Activated CD4-positive, alpha-beta T cell treated with anti-CD3 and anti-CD28 coated beads for 36 hours (primary cell): Measurements from ENCODE around the gene SMIM3. TPM values are rescaled to one million over a fixed set of nuclear protein-coding genes. Genes with fewer than 3 reads are reported as not detected.

Experiments used
- ATAC-seq: fragments of 200-7000 bp; cut with Tn5 transposase; one replicate; pipeline ENCODE4 v1.10.0; 2021; ENCODE audit warnings: mild to moderate bottlenecking, moderate library complexity
- CTCF ChIA-PET: fragments of 350-600 bp; sonication (Branson Sonifier 250); formaldehyde crosslinking; loops from one replicate; lab custom pipeline; 2021; ENCODE audit warnings: antibody characterized with exemption; lab: Charles Lee
- POLR2A ChIA-PET: fragments of 350-600 bp; sonication (Branson Sonifier 250); formaldehyde crosslinking; loops from one replicate; lab custom pipeline; 2021; ENCODE audit warnings: antibody characterized with exemption, inconsistent platforms; lab: Charles Lee
- DNase-seq: peaks from one replicate; pipeline ENCODE4 v3.0.0-alpha.2; 2020
- H3K27ac Mint-ChIP-seq: one replicate; pipeline ENCODE4 v1.8.0; 2021; ENCODE audit warnings: mixed read lengths
- H3K27me3 Mint-ChIP-seq: one replicate; pipeline ENCODE4 v1.8.0; 2021; ENCODE audit warnings: mixed read lengths
- H3K36me3 Mint-ChIP-seq: one replicate; pipeline ENCODE4 v1.8.0; 2021; ENCODE audit warnings: low read depth, mixed read lengths
- H3K4me1 Mint-ChIP-seq: one replicate; pipeline ENCODE4 v1.8.0; 2021; ENCODE audit warnings: mixed read lengths
- H3K4me3 Mint-ChIP-seq: one replicate; pipeline ENCODE4 v1.8.0; 2021; ENCODE audit warnings: mild to moderate bottlenecking, moderate library complexity, mixed read lengths
- H3K9me3 Mint-ChIP-seq: one replicate; pipeline ENCODE4 v1.8.0; 2021; ENCODE audit warnings: low read depth, mixed read lengths
- intact Hi-C, 2 experiments: fragments of 100-400 bp; cut with DNase I in 1 of 2; cut with micrococcal nuclease in 1 of 2; formaldehyde crosslinking; loops; one replicate each; pipeline versions ENCODE4 v1.14.2 to v1.15.1; 2022 to 2024; cut with DNase I, micrococcal nuclease
- total RNA-seq, 2 experiments: library from RNA; stranded (reverse); gene quantifications; one replicate each; pipeline ENCODE4 v1.2.3, GENCODE V29; 2021

The SMIM3 gene
- total RNA-seq, 2 experiments from 2014 or later, result 16.8 to 16.9 TPM

DNA sequence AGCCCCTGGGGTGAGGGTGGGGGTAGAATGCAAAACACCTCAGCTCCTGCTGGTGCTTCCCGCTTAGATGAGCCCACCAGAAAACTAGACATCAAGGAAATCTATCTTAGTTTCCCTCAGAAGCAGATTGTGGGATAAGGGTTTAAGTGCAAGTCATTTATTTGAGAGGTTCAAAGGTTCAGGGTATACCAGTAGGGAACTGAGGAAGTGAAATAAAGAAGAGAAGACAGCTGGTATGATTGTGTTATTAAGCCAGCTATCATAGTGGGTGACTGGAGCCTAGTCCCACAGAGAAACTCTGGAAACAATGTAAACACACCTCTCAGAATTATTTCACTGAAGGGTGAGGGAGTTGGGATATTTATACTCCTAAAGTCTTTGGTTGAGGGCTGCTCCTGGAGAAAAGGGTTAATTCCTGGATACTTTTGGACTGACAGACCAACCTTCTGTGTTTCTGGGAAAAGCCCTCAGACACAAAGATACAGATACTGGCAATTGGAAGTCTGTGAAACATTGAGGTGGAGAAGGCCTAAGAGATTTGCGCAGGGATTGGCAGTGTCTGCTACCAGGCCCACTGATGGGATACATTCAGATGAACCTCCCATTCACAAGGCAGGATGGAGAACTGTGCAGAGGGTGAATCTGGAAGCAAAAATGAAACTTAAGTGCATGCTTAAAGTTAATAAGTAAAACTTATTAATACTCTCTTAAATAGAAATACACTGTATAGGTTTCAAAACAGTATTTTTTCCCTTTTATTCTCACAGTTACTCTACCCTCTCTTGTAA lies 13.4 kb upstream of the SMIM3 start:
- Mint-ChIP-seq H3K27me3 (no peaks in the 10 kb centered on the region), H3K4me3 (no peak overlapping the region), H3K36me3 (no peaks in the 10 kb centered on the region), H3K4me1 (peaks cover 2% of the 10 kb centered on the region), H3K9me3 (no peaks in the 10 kb centered on the region), H3K27ac (no peak overlapping the region)
- no peak for DNase-seq
- ChIA-PET CTCF (interaction anchor here (0.6 to 2.9 kb wide), 2 partner anchors 14 to 44 kb away, joined by 3 to 15 read pairs; partner anchors contain the start of gene SMIM3), POLR2A (no interaction called here)
- ATAC-seq, result no peak
- intact Hi-C loops, result no loop called here

DNA sequence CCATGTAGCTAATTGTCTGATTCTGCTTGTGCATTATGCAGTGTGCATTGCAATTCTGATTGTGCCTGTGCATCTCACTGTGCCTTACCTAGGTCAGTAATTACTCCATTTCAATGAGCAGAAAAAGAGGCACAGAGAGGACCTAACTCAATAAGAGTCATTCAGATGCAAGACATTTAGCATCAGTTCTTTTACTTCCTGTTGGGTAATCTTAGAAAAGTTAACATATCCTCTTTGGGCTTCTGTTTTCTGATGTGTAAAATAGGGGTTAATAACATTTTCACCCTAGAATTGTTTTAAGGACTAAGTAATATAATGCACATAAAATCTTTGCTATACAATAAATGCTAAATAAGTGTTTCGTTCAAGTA lies 12.8 kb upstream of the SMIM3 start:
- Mint-ChIP-seq H3K27me3 (no peaks in the 10 kb centered on the region), H3K27ac (no peak overlapping the region), H3K36me3 (no peaks in the 10 kb centered on the region), H3K4me3 (no peak overlapping the region), H3K9me3 (no peaks in the 10 kb centered on the region), H3K4me1 (peaks cover 3% of the 10 kb centered on the region)
- ChIA-PET POLR2A (interaction anchor here (0.6 kb wide), 1 partner anchor 61 kb away, joined by 3 read pairs; no protein-coding TSS in a partner anchor), CTCF (interaction anchor here (0.6 to 1.5 kb wide), 4 partner anchors 10 to 81 kb away, joined by 3 to 5 read pairs (median 4); partner anchors contain the start of genes IRGM and RBM22)
- no peak for ATAC-seq
- intact Hi-C loops, result no loop called here
- DNase-seq, result no peak

DNA sequence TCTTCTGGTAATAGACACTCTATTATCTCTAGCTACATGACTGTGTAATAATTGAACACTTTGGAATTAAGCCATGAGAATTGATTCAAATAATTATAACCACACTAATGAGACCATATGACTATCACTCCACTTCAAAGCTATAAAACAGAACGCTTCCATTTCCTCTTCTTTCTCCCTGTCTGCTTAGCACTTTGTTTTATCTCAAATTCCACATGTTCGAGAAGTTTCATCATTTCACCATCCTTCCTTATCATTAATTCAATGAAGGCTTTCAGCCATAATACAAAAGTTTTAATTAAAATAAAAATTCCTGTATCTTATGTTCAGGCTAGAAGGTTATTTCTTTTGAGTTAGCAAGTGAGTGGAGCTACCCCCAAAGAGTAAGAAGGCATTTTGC lies 12.3 kb upstream of the SMIM3 start:
- DNase-seq (no peak), ATAC-seq (no peak)
- peaks cover 4% of the 10 kb centered on the region for H3K4me1 Mint-ChIP-seq
- H3K27me3 Mint-ChIP-seq, result no peaks in the 10 kb centered on the region
- ChIA-PET POLR2A (interaction anchor here (0.6 kb wide), 1 partner anchor 62 kb away, joined by 3 read pairs; no protein-coding TSS in a partner anchor), CTCF (interaction anchor here (0.7 to 1.5 kb wide), 4 partner anchors 9 to 80 kb away, joined by 3 to 5 read pairs (median 4); partner anchors contain the start of genes IRGM and RBM22)
- H3K4me3 Mint-ChIP-seq, result no peak overlapping the region
- no peaks in the 10 kb centered on the region for H3K36me3 Mint-ChIP-seq
- H3K9me3 Mint-ChIP-seq, result no peaks in the 10 kb centered on the region
- H3K27ac Mint-ChIP-seq, result no peak overlapping the region
- intact Hi-C loops, result no loop called here

DNA sequence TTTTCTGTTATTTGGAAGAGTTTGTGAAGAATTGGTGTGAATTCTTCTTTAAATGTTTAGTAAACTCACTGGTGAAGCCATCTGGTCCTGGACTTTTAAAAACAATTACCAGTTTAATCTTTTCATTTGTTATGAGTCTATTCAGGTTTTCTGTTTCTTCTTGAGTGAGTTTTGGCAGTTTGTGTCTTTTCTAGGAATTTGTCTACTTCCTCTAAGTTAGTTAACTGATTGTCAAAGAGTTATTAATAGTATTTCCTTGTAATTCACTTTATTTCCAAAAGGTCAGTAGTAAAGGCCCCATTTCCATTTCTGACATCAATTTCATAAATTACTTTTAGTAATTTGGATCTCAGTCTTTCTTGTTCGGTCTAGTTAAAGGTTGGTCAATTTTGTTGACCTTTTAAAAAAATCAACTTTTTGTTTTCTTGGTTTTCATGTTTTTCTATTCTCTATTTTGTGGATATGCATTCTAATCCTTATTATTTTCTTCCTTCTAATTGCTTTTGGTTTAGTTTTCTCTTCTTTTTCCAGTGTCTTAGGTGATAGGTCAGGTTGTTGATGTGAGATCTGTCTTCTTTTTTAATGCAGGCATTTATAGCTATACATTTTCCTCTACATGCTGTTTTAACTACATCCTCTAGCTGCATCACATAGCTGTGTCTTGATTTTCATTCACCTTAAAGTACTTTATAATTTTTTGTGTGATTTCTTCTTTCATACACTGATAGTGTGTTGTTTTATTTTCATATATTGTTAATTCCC lies 7.3 kb upstream of the SMIM3 start:
- no peak overlapping the region for H3K27ac Mint-ChIP-seq
- ATAC-seq (no peak), DNase-seq (no peak)
- peaks cover 3% of the 10 kb centered on the region for H3K4me1 Mint-ChIP-seq
- no peaks in the 10 kb centered on the region for H3K9me3 Mint-ChIP-seq
- intact Hi-C loops, result no loop called here
- H3K27me3 Mint-ChIP-seq, result peaks cover 3% of the 10 kb centered on the region
- no peak overlapping the region for H3K4me3 Mint-ChIP-seq
- H3K36me3 Mint-ChIP-seq, result no peaks in the 10 kb centered on the region
- ChIA-PET CTCF (interaction anchor here (1.3 kb wide), 1 partner anchor 76 kb away, joined by 4 read pairs; the partner anchor contains the start of gene IRGM), POLR2A (interaction anchor here (0.6 kb wide), 1 partner anchor 164 kb away, joined by 4 read pairs; no protein-coding TSS in a partner anchor)

DNA sequence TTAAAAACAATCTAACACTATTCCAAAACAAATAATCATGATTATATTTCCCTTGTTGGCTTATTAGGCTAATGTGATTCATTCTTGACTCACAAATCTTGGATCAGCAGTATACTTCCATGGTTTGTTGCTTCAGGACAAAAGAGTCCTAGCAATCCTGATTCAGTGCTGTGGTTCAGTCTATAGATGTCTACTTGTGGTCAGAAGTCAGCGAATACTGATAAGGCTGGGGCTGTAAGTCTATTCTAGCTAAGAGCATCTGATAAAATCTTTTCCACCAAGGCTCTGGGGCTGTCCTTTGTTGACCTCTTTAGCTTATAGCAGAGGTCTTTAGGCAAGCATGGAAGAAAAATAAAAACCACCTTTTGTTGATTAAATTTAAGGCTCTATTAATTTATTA lies 4.4 kb upstream of the SMIM3 start:
- Mint-ChIP-seq H3K36me3 (no peaks in the 10 kb centered on the region), H3K27me3 (peaks cover 3% of the 10 kb centered on the region), H3K9me3 (no peaks in the 10 kb centered on the region), H3K4me1 (peaks cover 11% of the 10 kb centered on the region), H3K27ac (no peak overlapping the region), H3K4me3 (no peak overlapping the region)
- ChIA-PET POLR2A (interaction anchor here (0.6 kb wide), 1 partner anchor 33 kb away, joined by 6 read pairs; no protein-coding TSS in a partner anchor), CTCF (interaction anchor here (1.0 kb wide), 1 partner anchor 324 kb away, joined by 3 read pairs; no protein-coding TSS in a partner anchor)
- DNase-seq (no peak), ATAC-seq (no peak)
- intact Hi-C loops, result no loop called here

DNA sequence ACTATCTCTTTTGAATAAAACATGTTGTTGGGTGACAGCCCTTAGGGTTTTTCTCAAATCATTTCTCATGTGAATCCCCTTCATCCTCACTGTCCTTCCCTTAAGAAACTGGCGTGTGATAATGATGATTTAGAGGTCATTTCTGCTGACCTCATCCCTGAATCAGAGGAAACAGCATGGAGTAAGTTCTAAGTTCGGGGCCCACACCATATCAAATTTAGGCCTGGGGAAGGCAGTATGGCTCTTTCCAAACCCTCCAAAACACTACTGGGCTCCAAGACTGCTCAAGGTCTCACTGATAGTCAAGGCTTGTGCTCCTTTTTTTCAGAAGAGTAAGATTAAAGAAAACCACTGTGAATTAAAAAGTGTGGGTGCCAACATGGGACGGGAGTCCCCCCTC lies 872 bp upstream of the SMIM3 start:
- Mint-ChIP-seq H3K27ac (peak overlapping the region; percentile 74), H3K4me3 (peak overlapping the region; percentile 99), H3K27me3 (peaks cover 3% of the 10 kb centered on the region), H3K9me3 (no peaks in the 10 kb centered on the region), H3K4me1 (peaks cover 40% of the 10 kb centered on the region), H3K36me3 (peaks cover 13% of the 10 kb centered on the region)
- ATAC-seq, result no peak
- intact Hi-C loops, result loop anchor here in 1 of 2 experiments (1.0 to 5.0 kb wide), 3 partner anchors 19 to 215 kb away; partner anchors contain the start of gene RBM22
- DNase-seq, result no peak
- ChIA-PET POLR2A (no interaction called here), CTCF (interaction anchor here (0.6 to 7.0 kb wide), 7 partner anchors 13 to 218 kb away, joined by 3 to 44 read pairs (median 18); partner anchors contain the start of genes DCTN4, IRGM and RBM22)

DNA sequence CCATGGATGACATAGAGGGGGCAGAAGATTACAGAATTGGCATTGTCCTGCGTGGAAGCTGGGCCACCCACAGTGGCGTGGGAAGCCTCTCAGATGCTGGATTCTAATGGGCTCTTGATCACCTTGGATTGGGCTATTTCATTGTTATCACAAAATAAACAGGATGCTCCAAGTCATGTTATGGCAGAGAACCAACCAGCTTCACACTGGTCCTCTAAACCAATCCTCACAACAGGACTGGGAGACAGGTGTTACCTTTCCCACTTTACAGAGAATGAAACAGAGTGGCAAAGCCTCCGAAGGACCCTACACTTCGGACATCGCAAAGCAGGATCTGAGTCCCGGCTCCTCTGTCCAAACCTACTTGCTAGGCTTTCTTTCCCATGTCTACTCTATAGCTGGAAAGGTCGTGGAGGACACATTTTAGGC lies 455 bp upstream of the SMIM3 start:
- ATAC-seq (no peak), DNase-seq (no peak)
- Mint-ChIP-seq H3K27me3 (peaks cover 3% of the 10 kb centered on the region), H3K4me1 (peaks cover 44% of the 10 kb centered on the region), H3K4me3 (peak overlapping the region; percentile 99), H3K36me3 (peaks cover 15% of the 10 kb centered on the region), H3K27ac (peak overlapping the region; percentile 74), H3K9me3 (no peaks in the 10 kb centered on the region)
- ChIA-PET CTCF (interaction anchor here (0.6 to 7.0 kb wide), 11 partner anchors 9 to 218 kb away, joined by 3 to 44 read pairs (median 9); partner anchors contain the start of genes DCTN4, IRGM and RBM22), POLR2A (interaction anchor here (1.1 to 1.3 kb wide), 2 partner anchors 11 to 20 kb away, joined by 3 to 4 read pairs; partner anchors contain the start of gene DCTN4)
- intact Hi-C loops, result loop anchor here in 1 of 2 experiments (1.0 to 5.0 kb wide), 3 partner anchors 20 to 216 kb away; partner anchors contain the start of gene RBM22

DNA sequence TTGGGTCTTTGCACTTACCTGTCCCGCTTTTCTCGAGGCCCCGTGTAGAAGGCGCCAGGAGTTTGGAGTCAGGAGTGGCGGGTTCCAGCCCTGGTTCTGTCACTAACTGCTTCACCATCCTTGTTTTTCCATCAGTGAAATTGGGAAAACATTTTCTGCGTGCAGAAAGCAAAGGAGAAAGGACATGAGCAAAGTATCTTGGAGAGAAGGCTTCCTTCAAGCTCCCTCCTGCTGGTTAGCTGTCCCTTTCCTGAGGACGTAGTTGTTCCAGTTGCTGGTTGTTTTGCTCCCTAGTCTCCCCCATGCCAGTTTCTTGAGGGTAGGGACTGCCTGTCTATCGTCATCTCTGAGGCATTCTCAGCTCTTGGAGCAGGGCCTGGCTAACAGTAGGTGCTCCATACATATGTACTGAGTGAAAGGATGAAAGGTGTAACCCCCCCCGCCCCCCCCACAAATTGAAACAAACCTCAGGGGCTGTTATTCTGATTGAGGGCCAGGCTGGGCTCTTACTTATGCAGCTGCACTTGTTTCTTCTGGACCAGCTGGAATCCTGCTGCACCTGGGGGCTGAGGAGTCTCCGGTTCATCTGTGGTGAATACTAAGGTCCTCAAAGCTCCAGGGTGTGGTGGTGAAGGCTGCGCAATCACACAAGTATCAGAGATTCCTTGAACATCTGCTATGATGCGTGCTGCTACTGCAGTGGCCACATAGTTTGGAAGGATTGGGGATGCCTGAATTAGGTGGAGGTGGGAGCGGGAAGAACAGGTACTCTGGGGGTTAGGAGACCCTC lies 1.0 kb downstream of the SMIM3 start:
- CTCF ChIA-PET, result interaction anchor here (0.5 to 7.0 kb wide), 19 partner anchors 7 to 426 kb away, joined by 3 to 44 read pairs (median 5); partner anchors contain the start of genes DCTN4, IRGM and RBM22
- ATAC-seq (no peak), DNase-seq (no peak)
- H3K4me3 Mint-ChIP-seq, result peak overlapping the region; percentile 99
- H3K4me1 Mint-ChIP-seq, result peaks cover 55% of the 10 kb centered on the region
- POLR2A ChIA-PET, result interaction anchor here (0.5 to 1.8 kb wide), 6 partner anchors 9 to 1299 kb away, joined by 3 to 7 read pairs (median 4); partner anchors contain the start of genes DCTN4 and IRGM
- intact Hi-C loops, result loop anchor here (1.0 to 10.0 kb wide), 11 partner anchors 11 to 332 kb away; partner anchors contain the start of genes IRGM (in 1 of the 2), RBM22 (in 1 of the 2), RPS14 (in 1 of the 2) and TNIP1 (in 1 of the 2)
- peaks cover 19% of the 10 kb centered on the region for H3K36me3 Mint-ChIP-seq
- no peaks in the 10 kb centered on the region for H3K27me3 Mint-ChIP-seq
- H3K9me3 Mint-ChIP-seq, result no peaks in the 10 kb centered on the region
- peak overlapping the region; percentile 96 for H3K27ac Mint-ChIP-seq

DNA sequence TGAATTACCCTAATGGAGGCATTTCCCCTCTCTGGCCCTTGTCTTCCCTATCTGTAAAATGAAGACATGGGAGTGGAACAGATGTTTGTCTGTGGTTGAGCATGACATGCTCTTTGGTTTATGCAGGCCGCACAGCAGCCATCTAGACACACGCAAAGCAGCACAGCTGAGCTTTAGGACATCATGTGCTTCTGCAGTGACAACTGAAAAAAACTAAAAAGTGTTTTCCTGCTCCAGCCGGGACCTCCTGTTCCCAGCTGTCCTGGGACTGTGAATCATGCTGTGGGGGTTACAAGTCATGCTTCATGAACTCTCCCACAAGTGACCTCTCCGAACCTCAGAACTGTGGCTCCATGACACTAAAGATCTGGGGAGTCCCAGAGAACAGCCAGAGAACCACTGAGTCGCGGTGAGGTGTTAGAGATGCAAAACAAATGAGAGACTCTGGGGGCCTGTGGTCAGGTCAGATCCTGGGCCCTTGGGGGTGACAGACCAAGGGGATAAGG lies 1.7 kb downstream of the SMIM3 start:
- peak overlapping the region; percentile 99 for H3K4me3 Mint-ChIP-seq
- DNase-seq (peak; percentile 61), ATAC-seq (peak; percentile 14)
- H3K36me3 Mint-ChIP-seq, result peaks cover 21% of the 10 kb centered on the region
- CTCF ChIA-PET, result interaction anchor here (0.5 to 7.0 kb wide), 10 partner anchors 10 to 160 kb away, joined by 3 to 44 read pairs (median 6); partner anchors contain the start of genes DCTN4, IRGM and RBM22
- intact Hi-C loops, result loop anchor here in 1 of 2 experiments (5.0 to 10.0 kb wide), 3 partner anchors 67 to 333 kb away; partner anchors contain the start of genes IRGM, RPS14 and TNIP1
- H3K9me3 Mint-ChIP-seq, result peaks cover 1% of the 10 kb centered on the region
- H3K27me3 Mint-ChIP-seq, result no peaks in the 10 kb centered on the region
- POLR2A ChIA-PET, result interaction anchor here (0.5 to 1.8 kb wide), 2 partner anchors 66 to 1300 kb away, joined by 4 to 7 read pairs; partner anchors contain the start of gene IRGM
- H3K4me1 Mint-ChIP-seq, result peaks cover 60% of the 10 kb centered on the region
- H3K27ac Mint-ChIP-seq, result peak overlapping the region; percentile 96
